OCI-LY3 (cell line): ENCODE measurements around the gene PHF20.

Experiments used
- CTCF ChIP-seq: fragments of 200-600, 300-600 bp; sonication (generic); IDR thresholded peaks from 2 replicates; pipeline ENCODE4 v1.5.1; 2014; ENCODE audit warnings: antibody characterized with exemption, low read length, low read depth
- EZH2phosphoT487 ChIP-seq: fragments of 200-600 bp; shearing (Covaris generic); IDR thresholded peaks from 2 replicates; pipeline ENCODE4 v1.6.1; 2018; ENCODE audit warnings: antibody characterized with exemption, mixed run types, low read depth

- TF ChIP-seq CTCF: no peak
- no peak for TF ChIP-seq EZH2phosphoT487
These were observed 39.2 kb upstream of the PHF20 start for GRCh38 chr20:35732644-35732982.
